Osteoblast (primary cell): Measurements from ENCODE around the gene SURF2. TPM values are rescaled to one million over a fixed set of nuclear protein-coding genes. Genes with fewer than 3 reads are reported as not detected.
"Not testable (repeated sequence)": the region's sequence is repeated elsewhere in the genome, so short reads cannot be mapped to it uniquely, and the experiment has no call there.

ENCODE experiments used
- DNase-seq: peaks from one replicate; pipeline ENCODE4 v3.0.0; 2011; ENCODE audit warnings: low spot score, mixed read lengths; ENCODE audit not compliant: insufficient read length; ENCODE audit errors: missing footprints
- H2AFZ ChIP-seq: 2 replicates; pipeline ENCODE4 v1.6.0; 2011; ENCODE audit warnings: mild to moderate bottlenecking, low read length
- H3K27ac ChIP-seq: 2 replicates; pipeline ENCODE4 v1.5.1; 2011; ENCODE audit warnings: mild to moderate bottlenecking, low read depth, low read length, moderate library complexity
- H3K27me3 ChIP-seq: 2 replicates; pipeline ENCODE4 v1.6.0; 2012; ENCODE audit warnings: mild to moderate bottlenecking, control low read depth, inconsistent platforms, low read length, moderate library complexity; ENCODE audit not compliant: insufficient read depth
- H3K36me3 ChIP-seq: 2 replicates; pipeline ENCODE4 v1.5.1; 2011; ENCODE audit warnings: mild to moderate bottlenecking, low read length, control low read depth, moderate library complexity; ENCODE audit not compliant: insufficient read depth
- H3K4me1 ChIP-seq: 2 replicates; pipeline ENCODE4 v1.5.1; 2011; ENCODE audit warnings: mild to moderate bottlenecking, low read length, control low read depth, moderate library complexity; ENCODE audit not compliant: insufficient read depth
- H3K4me2 ChIP-seq: 2 replicates; pipeline ENCODE4 v1.6.0; 2011; ENCODE audit warnings: mild to moderate bottlenecking, low read length; ENCODE audit not compliant: insufficient read depth
- H3K4me3 ChIP-seq: fragments of 200-600 bp; sonication (generic); 3 replicates; pipeline ENCODE4 v1.5.1; 2012; ENCODE audit warnings: mild to moderate bottlenecking, low read length, inconsistent platforms; ENCODE audit not compliant: insufficient read depth
- H3K79me2 ChIP-seq: 2 replicates; pipeline ENCODE4 v1.6.0; 2012; ENCODE audit warnings: mild to moderate bottlenecking, low read length, control low read depth, inconsistent platforms; ENCODE audit not compliant: insufficient read depth
- H3K9me3 ChIP-seq: 2 replicates; pipeline ENCODE4 v1.5.1; 2011; ENCODE audit warnings: low read depth, low read length, control low read depth
- H4K20me1 ChIP-seq: 2 replicates; pipeline ENCODE4 v1.6.0; 2012; ENCODE audit warnings: mild to moderate bottlenecking, low read length, control low read depth; ENCODE audit not compliant: insufficient read depth
- CTCF ChIP-seq: IDR thresholded peaks from 2 replicates; pipeline ENCODE4 v1.5.1; 2011; ENCODE audit warnings: mild to moderate bottlenecking, low read depth, low read length, moderate library complexity; ENCODE audit errors: extremely low read depth
- total RNA-seq: library from RNA; depleted of rRNA; stranded (reverse); fragments of >200 nt; gene quantifications from 2 replicates; pipeline ENCODE4 v1.2.3, GENCODE V29; 2012

The SURF2 gene
- total RNA-seq, 1 donor, result 15.2 TPM

DNA sequence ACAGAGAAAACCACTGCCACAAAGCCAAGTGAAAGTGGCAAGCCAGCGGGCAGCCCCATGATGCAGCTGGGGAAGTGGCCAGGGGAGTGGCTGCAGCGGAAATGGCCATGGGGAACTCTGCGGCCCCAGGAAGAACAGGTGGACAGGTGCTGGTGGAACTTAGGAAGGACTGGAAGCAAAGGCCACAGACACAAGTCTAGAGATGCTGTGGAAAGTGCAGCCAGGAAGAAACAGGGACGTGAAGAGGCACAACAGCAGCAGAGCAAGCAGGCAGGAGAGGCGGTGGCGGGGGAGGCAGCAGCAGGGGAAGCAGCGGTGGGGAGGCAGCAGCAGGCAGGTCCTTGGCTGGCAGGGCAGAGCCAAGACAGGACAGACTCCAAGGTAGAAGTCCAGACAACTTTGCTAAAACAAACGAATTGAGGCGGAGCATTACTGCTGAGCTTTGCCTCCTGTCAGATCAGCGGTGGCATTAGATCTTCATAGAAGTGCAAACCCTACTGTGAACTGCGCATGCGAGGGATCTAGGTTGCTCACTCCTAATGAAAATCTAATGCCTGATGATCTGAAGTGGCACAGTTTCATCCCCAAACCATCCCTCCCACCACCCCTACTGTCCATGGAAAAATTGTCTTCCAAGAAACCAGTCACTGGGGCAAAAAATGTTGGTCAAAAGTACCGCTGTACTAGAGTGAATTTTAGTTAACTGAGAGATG lies 32.2 kb upstream of the SURF2 start:
- TF ChIP-seq CTCF, result no peak
- no peak overlapping the region for H2AFZ ChIP-seq
- H3K27ac ChIP-seq, result no peak overlapping the region
- H3K27me3 ChIP-seq, result peaks cover 4% of the 10 kb centered on the region
- H3K9me3 ChIP-seq, result no peaks in the 10 kb centered on the region
- H4K20me1 ChIP-seq, result no peaks in the 10 kb centered on the region
- H3K36me3 ChIP-seq, result no peaks in the 10 kb centered on the region
- no peak for DNase-seq
- no peaks in the 10 kb centered on the region for H3K4me1 ChIP-seq
- H3K4me3 ChIP-seq, result no peak overlapping the region
- no peak overlapping the region for H3K4me2 ChIP-seq
- no peaks in the 10 kb centered on the region for H3K79me2 ChIP-seq

- not testable (repeated sequence) for H3K9me3 ChIP-seq, H3K27me3 ChIP-seq, H3K79me2 ChIP-seq
Measured at GRCh38 chr9:133327021-133327420, 29.3 kb upstream of the SURF2 start.

GRCh38 chr9:133327834-133328484 lies 28.4 kb upstream of the SURF2 start:
- DNase-seq, result no peak

More at GRCh38 chr9:133327021-133327420, 29.3 kb upstream of the SURF2 start:
- DNase-seq, H3K27ac ChIP-seq, H3K4me2 ChIP-seq, H2AFZ ChIP-seq, H3K4me3 ChIP-seq, H3K4me1 ChIP-seq, H4K20me1 ChIP-seq: not testable (repeated sequence)
- H3K36me3 ChIP-seq, result peaks cover 20% of the 10 kb centered on the region

DNA sequence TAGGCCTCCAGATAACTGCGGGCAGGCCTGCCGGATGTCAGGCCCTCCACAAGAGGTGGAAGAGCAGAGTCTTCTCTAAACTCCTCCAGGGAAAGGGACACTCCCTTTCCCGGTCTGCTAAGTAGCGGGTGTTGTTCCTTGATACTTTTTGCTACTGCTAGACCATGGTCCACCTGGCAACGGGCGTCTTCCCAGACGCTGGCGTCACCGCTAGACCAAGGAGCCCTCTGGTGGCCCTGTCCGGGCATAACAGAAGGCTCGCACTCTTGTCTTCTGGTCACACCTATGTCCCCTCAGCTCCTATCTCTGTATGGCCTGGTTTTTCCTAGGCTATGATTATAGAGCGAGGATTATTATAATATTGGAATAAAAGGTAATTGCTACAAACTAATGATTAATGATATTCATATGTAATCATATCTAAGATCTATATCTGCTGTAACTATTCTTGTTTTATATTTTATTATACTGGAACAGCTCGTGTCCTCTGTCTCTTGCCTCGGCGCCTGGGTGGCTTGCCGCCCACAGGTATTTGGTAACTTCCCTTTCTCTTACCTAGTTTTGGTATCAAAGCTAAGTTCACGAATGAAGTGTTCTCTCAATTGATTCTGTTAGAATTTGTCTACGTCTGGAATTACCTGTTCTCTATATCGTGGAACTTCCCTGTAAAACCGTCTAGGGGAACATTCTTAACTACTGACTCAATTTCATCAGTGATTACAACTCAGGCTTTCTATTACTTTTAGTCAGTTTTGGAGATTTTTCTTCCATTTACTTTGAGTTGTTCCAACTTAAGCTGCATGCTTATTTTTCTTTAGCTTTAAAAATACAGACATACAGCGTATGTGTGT lies 26.8 kb upstream of the SURF2 start:
- not testable (repeated sequence) for DNase-seq, H3K27me3 ChIP-seq, H3K4me3 ChIP-seq, H3K4me2 ChIP-seq, H2AFZ ChIP-seq, H3K9me3 ChIP-seq, H3K27ac ChIP-seq, H3K4me1 ChIP-seq
- H3K36me3 ChIP-seq, result peaks cover 44% of the 10 kb centered on the region
- peaks cover 20% of the 10 kb centered on the region for H4K20me1 ChIP-seq
- peak; percentile 46 for TF ChIP-seq CTCF
- H3K79me2 ChIP-seq, result peaks cover 16% of the 10 kb centered on the region

More at GRCh38 chr9:133327834-133328484, 28.4 kb upstream of the SURF2 start:
- Histone ChIP-seq H2AFZ (no peak overlapping the region), H3K36me3 (peaks cover 29% of the 10 kb centered on the region), H3K79me2 (peaks cover under 1% of the 10 kb centered on the region), H3K9me3 (no peaks in the 10 kb centered on the region), H3K4me1 (no peaks in the 10 kb centered on the region), H3K4me3 (no peak overlapping the region), H4K20me1 (peaks cover 5% of the 10 kb centered on the region), H3K4me2 (no peak overlapping the region), H3K27ac (no peak overlapping the region), H3K27me3 (no peaks in the 10 kb centered on the region)
- no peak for TF ChIP-seq CTCF
